Peyer's patch (tissue), 4 donors: Measurements from ENCODE around the gene KLHL3.

Source experiments
- POLR2A ChIP-seq, 2 donors: fragments of 450-650 bp; IDR thresholded peaks; one replicate each; pipeline ENCODE4 v1.5.1; 2017; ENCODE audit warnings: antibody characterized with exemption in 2 of 2, mild to moderate bottlenecking in 2 of 2, moderate library complexity in 2 of 2
- TF ChIP-seq, protein P1 (sequence below), 6 experiments: fragments of 450-650 bp in 4 of 6; fragments of 200-600 bp in 2 of 6; sonication (generic) in 1 of 6; IDR thresholded peaks; one replicate each; pipeline ENCODE4 v1.5.1; 2017 to 2019; ENCODE audit warnings: antibody characterized with exemption in 6 of 6, mild to moderate bottlenecking in 3 of 6, moderate library complexity in 1 of 6

DNA sequence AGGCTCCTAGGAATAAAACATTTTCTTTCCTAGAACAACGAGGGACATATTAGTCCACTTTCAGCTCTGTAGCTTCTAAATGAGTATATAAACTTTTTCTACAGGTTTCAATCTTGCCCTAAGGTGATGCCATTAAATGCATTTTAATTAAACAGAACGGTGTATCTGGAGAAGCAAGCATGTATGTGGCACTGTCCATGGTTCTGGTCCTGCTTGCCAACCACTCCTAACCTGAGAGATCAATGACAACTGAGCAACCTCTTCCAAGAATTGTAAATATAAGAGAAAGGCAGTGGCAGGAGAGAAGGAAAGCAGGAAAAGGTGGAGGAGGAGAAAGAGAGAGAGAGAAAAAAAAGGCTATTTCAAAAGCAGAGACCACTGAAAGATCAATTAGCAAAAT, 141.2 kb downstream of the KLHL3 start:
- TF ChIP-seq, protein P1, sequence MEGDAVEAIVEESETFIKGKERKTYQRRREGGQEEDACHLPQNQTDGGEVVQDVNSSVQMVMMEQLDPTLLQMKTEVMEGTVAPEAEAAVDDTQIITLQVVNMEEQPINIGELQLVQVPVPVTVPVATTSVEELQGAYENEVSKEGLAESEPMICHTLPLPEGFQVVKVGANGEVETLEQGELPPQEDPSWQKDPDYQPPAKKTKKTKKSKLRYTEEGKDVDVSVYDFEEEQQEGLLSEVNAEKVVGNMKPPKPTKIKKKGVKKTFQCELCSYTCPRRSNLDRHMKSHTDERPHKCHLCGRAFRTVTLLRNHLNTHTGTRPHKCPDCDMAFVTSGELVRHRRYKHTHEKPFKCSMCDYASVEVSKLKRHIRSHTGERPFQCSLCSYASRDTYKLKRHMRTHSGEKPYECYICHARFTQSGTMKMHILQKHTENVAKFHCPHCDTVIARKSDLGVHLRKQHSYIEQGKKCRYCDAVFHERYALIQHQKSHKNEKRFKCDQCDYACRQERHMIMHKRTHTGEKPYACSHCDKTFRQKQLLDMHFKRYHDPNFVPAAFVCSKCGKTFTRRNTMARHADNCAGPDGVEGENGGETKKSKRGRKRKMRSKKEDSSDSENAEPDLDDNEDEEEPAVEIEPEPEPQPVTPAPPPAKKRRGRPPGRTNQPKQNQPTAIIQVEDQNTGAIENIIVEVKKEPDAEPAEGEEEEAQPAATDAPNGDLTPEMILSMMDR (IDR thresholded peaks at IDR 0.05), result no peak
- TF ChIP-seq POLR2A (IDR thresholded peaks at IDR 0.05), result no peak
